Ovary (tissue), 9 donors: ENCODE measurements around the gene FGD4. TPM values are rescaled to one million over a fixed set of nuclear protein-coding genes. Genes with fewer than 3 reads are reported as not detected.

Experiments used
- DNase-seq, 5 donors: peaks; one replicate each; pipeline ENCODE4 v3.0.0-alpha.2; 2019 to 2020
- H3K27ac ChIP-seq, 2 donors: fragments of 200-600 bp; one replicate each; pipeline versions ENCODE4 v1.5.1 to v1.8.0; 2019 to 2022
- H3K27me3 ChIP-seq: fragments of 200-600 bp; one replicate; pipeline ENCODE4 v1.8.0; 2022
- H3K36me3 ChIP-seq: fragments of 200-600 bp; sonication (generic); one replicate; pipeline ENCODE4 v1.5.1; 2019
- H3K4me1 ChIP-seq: one replicate; pipeline ENCODE4 v1.8.1; 2013; ENCODE audit warnings: mild to moderate bottlenecking, moderate library complexity; ENCODE audit not compliant: insufficient read depth
- H3K4me3 ChIP-seq: fragments of 200-600 bp; sonication (generic); one replicate; pipeline ENCODE4 v1.5.1; 2017
- H3K9me3 ChIP-seq, 2 donors: fragments of 200-600 bp in 1 of 2; sonication (generic) in 1 of 2; one replicate each; pipeline versions ENCODE4 v1.5.1 to v1.8.1; 2013 to 2019; ENCODE audit warnings: mild to moderate bottlenecking in 1 of 2, moderate library complexity in 1 of 2
- CTCF ChIP-seq, 3 donors: fragments of 450-650 bp in 2 of 3; fragments of 200-600 bp in 1 of 3; IDR thresholded peaks; one replicate each; pipeline versions ENCODE4 v1.5.1 to v1.8.0; 2016 to 2022; ENCODE audit warnings: antibody characterized with exemption in 3 of 3, mild to moderate bottlenecking in 1 of 3
- EP300 ChIP-seq: sonication (generic); formaldehyde crosslinking; IDR thresholded peaks from one replicate; pipeline ENCODE4 v1.6.1; 2017; ENCODE audit warnings: antibody characterized with exemption
- POLR2A ChIP-seq: fragments of 450-650 bp; IDR thresholded peaks from one replicate; pipeline ENCODE4 v1.6.1; 2017; ENCODE audit warnings: antibody characterized with exemption, mild to moderate bottlenecking, moderate library complexity
- WGBS, 3 donors: extraction: QIAGEN DNeasy Blood & Tissue Kit in 1 of 3; methylation state at CpG; one replicate each; pipeline versions ENCODE4 v1.1.5 to v1.1.7; 2013 to 2017; 5-methylcytosine and 5-hydroxymethylcytosine counted together
- intact Hi-C, 4 donors: fragments of 100-400 bp; cut with DNase I; formaldehyde crosslinking; loops; one replicate each; pipeline versions ENCODE4 v1.11.0 to v1.15.1; 2022 to 2023
- polyA plus RNA-seq, 2 donors: library from polyadenylated mRNA; stranded (reverse); fragments of 200-250 nt in 1 of 2; fragments of 350-450 nt in 1 of 2; fragmentation: Illumina TruSeq in 1 of 2; extraction: RNeasy Lipid Tissue Mini Kit (QIAGEN cat#74804) in 1 of 2; gene quantifications; one replicate each; pipeline ENCODE4 v1.2.3, GENCODE V29; 2013 to 2014
- total RNA-seq, 7 donors: library from RNA; depleted of rRNA in 2 of 7; stranded (reverse); fragments of >200 nt in 2 of 7; fragmentation: NEBNext Ultra II Directional in 3 of 7; extraction: Animal tissue kit (Norgen Biotek cat#: 25700) in 3 of 7; gene quantifications; one replicate each; pipeline versions ENCODE4 v1.1.0 to v1.2.4, GENCODE V29; 2016 to 2023
- donor health status: DM: no; HTN: no; CAD: no; lungs with moderate emphysema.
- donor health status: DM: no; HTN: no; CAD: no.
- donor health status: Bipolar disorder and iron deficiency.
- donor health status: DM: yes; HTN: yes; CAD: no.
- donor health status: DM: no; HTN: no; CAD: no.
- donor health status: DM: yes; HTN: yes; CAD: no.

Gene FGD4
- total and polyA plus RNA-seq, 9 donors, result 14.6 to 85.0 (median 51.6) TPM

- WGBS, 3 donors, result 11 to 22% (median 16%) methylated on average over 2 of the region's 2 CpGs
- no peak for TF ChIP-seq EP300
- no peak for TF ChIP-seq CTCF (IDR thresholded peaks at IDR 0.05)
- no peak for TF ChIP-seq POLR2A
- Histone ChIP-seq H3K27me3 (no peaks in the 10 kb centered on the region), H3K9me3 (no peaks in the 10 kb centered on the region), H3K36me3 (no peaks in the 10 kb centered on the region), H3K4me3 (no peak overlapping the region), H3K4me1 (peaks cover 6% of the 10 kb centered on the region), H3K27ac (no peak overlapping the region)
- intact Hi-C loops, result no loop called here
- no peak for DNase-seq
Measured at GRCh38 chr12:32419520-32419960, 20.2 kb downstream of the FGD4 start.

- H3K36me3 ChIP-seq, result no peaks in the 10 kb centered on the region
- H3K4me1 ChIP-seq, result peaks cover 6% of the 10 kb centered on the region
- H3K27ac ChIP-seq, result no peak overlapping the region
- intact Hi-C loops, result no loop called here
- H3K4me3 ChIP-seq, result no peak overlapping the region
- no peaks in the 10 kb centered on the region for H3K27me3 ChIP-seq
- H3K9me3 ChIP-seq, result no peaks in the 10 kb centered on the region
- WGBS, 3 donors, result 96 to 97% (median 96%) methylated on average over 2 of the region's 2 CpGs
- no peak for DNase-seq
- TF ChIP-seq POLR2A (no peak), CTCF (IDR thresholded peaks at IDR 0.05) (no peak), EP300 (no peak)
Measured at GRCh38 chr12:32420356-32420755, 21.0 kb downstream of the FGD4 start.

- H3K36me3 ChIP-seq, result no peaks in the 10 kb centered on the region
- peak overlapping the region in 1 of 2 donors; percentile 37 for H3K27ac ChIP-seq
- intact Hi-C loops, result no loop called here
Measured at GRCh38 chr12:32423559-32423958, 24.2 kb downstream of the FGD4 start.

DNA sequence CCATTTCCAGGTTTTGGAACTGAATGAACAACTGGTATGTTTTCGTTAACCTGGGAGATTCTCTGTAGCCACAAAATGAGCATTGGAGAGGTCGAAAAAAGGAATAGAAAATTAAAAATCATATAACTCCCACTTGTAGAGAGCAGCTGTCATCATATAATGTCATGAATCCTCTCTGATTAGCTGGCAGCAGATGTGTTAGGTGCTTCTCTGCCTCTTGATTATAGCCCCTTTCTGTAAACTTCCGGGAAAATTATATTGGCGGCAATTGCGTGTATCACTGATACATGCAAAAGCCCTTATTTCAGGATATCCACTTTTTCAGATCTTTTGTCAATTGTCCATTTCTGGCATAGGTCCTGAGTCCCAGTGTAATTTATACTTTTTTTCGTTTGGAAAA, 31.7 kb downstream of the FGD4 start:
- no peak for DNase-seq
- WGBS, 3 donors, result 80 to 85% (median 84%) methylated on average over 6 of the region's 6 CpGs

More at GRCh38 chr12:32423559-32423958, 24.2 kb downstream of the FGD4 start:
- TF ChIP-seq CTCF (IDR thresholded peaks at IDR 0.05), result no peak
- TF ChIP-seq POLR2A, result no peak
- no peak for TF ChIP-seq EP300
- DNase-seq, result no peak
- H3K27me3 ChIP-seq, result no peaks in the 10 kb centered on the region
- peaks cover 6% of the 10 kb centered on the region for H3K4me1 ChIP-seq
- H3K4me3 ChIP-seq, result no peak overlapping the region
- no peaks in the 10 kb centered on the region for H3K9me3 ChIP-seq

More for the DNA sequence above, 31.7 kb downstream of the FGD4 start:
- Histone ChIP-seq H3K36me3 (no peaks in the 10 kb centered on the region), H3K4me3 (no peak overlapping the region), H3K4me1 (no peaks in the 10 kb centered on the region), H3K27ac (no peak overlapping the region), H3K27me3 (no peaks in the 10 kb centered on the region), H3K9me3 (peaks cover 0 to 4% of the 10 kb centered on the region in 2 donors)
- TF ChIP-seq POLR2A, result no peak
- TF ChIP-seq EP300, result no peak
- TF ChIP-seq CTCF (IDR thresholded peaks at IDR 0.05), result no peak
- intact Hi-C loops, result no loop called here
